Measurements from ENCODE around the gene ERGIC1. TPM values are rescaled to one million over a fixed set of nuclear protein-coding genes. Genes with fewer than 3 reads are reported as not detected.
A peak's percentile ranks its signal among the peaks of the same experiment; 100 is the strongest.

The ERGIC1 gene
- total and polyA plus RNA-seq, 2 of the 13 experiments (the other 11 are each of a cell fraction or from before 2014, with no cell fraction given) = 78.5 to 184 TPM

- no peak for TF ChIP-seq TMF1 (CRISPR knock-in tag; IDR thresholded peaks at IDR 0.05; ENCODE audit: low read depth)
- 0 out of 2 replicates have a peak, but pooled peaks have one; percentile 7 for TF ChIP-seq ZNF687 (CRISPR knock-in tag; IDR thresholded peaks at IDR 0.05)
- no peak for TF ChIP-seq IRF9 (CRISPR knock-in tag; IDR thresholded peaks at IDR 0.05; ENCODE audit: borderline replicate concordance)
- no peak for TF ChIP-seq MED13 (CRISPR knock-in tag; IDR thresholded peaks at IDR 0.05)
- no peak for TF ChIP-seq ZBTB49 (CRISPR knock-in tag; IDR thresholded peaks at IDR 0.05; ENCODE audit: borderline replicate concordance)
- 0 out of 2 replicates have a peak, but pooled peaks have one; percentile 39 for TF ChIP-seq TFE3 (CRISPR knock-in tag; IDR thresholded peaks at IDR 0.05)
- 0 out of 2 replicates have a peak, but pooled peaks have one; percentile 56 for TF ChIP-seq ZNF784 (CRISPR knock-in tag; IDR thresholded peaks at IDR 0.05; ENCODE audit: borderline replicate concordance)
- TF ChIP-seq ZNF773 (CRISPR knock-in tag; IDR thresholded peaks at IDR 0.05; ENCODE audit: borderline replicate concordance) = no peak
- TF ChIP-seq MLLT10 (CRISPR knock-in tag; IDR thresholded peaks at IDR 0.05) = no peak
- TF ChIP-seq RXRB (CRISPR knock-in tag; IDR thresholded peaks at IDR 0.05; ENCODE audit: borderline replicate concordance) = peak; percentile 83
- TF ChIP-seq E2F1 (CRISPR knock-in tag; IDR thresholded peaks at IDR 0.05) = no peak
- TF ChIP-seq ZFP36L1 (CRISPR knock-in tag; IDR thresholded peaks at IDR 0.05) = 0 out of 2 replicates have a peak, but pooled peaks have one; percentile 56
- no peak for TF ChIP-seq RNF219 (CRISPR knock-in tag; IDR thresholded peaks at IDR 0.05)
- TF ChIP-seq TARDBP (CRISPR knock-in tag; IDR thresholded peaks at IDR 0.05) = peak; percentile 85
These were observed 60.8 kb downstream of the ERGIC1 start (continued) for GRCh38 chr5:172894767-172895388.
